GM12872 (cell line): Measurements from ENCODE around the gene ZFAND3.

Source experiments
- TF ChIP-seq, protein P1 (sequence below): IDR thresholded peaks from 3 replicates; pipeline ENCODE4 v1.5.1; 2011; ENCODE audit warnings: low read depth, mild to moderate bottlenecking, low read length, moderate library complexity; ENCODE audit not compliant: insufficient read depth

Gene ZFAND3

DNA sequence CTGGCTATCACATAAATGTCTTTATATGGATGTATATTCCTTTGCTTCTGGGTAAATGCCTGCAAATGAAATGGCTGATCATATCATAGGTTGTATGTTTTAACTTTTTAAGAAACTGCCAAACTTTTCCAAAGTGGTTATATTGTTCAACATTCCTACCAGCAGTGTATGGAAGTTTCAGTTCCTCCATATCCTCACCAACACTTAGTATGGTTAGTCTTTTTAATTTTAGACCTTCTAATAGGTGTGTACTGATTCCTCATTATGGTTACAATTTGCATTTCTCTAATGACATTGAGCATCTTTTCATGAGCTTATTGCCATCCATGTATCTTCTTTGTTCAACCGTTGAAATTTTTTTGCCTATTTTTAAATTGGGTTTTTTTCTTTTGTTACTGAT is 155.4 kb downstream of the ZFAND3 start:
- TF ChIP-seq, protein P1, sequence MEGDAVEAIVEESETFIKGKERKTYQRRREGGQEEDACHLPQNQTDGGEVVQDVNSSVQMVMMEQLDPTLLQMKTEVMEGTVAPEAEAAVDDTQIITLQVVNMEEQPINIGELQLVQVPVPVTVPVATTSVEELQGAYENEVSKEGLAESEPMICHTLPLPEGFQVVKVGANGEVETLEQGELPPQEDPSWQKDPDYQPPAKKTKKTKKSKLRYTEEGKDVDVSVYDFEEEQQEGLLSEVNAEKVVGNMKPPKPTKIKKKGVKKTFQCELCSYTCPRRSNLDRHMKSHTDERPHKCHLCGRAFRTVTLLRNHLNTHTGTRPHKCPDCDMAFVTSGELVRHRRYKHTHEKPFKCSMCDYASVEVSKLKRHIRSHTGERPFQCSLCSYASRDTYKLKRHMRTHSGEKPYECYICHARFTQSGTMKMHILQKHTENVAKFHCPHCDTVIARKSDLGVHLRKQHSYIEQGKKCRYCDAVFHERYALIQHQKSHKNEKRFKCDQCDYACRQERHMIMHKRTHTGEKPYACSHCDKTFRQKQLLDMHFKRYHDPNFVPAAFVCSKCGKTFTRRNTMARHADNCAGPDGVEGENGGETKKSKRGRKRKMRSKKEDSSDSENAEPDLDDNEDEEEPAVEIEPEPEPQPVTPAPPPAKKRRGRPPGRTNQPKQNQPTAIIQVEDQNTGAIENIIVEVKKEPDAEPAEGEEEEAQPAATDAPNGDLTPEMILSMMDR: no peak

DNA sequence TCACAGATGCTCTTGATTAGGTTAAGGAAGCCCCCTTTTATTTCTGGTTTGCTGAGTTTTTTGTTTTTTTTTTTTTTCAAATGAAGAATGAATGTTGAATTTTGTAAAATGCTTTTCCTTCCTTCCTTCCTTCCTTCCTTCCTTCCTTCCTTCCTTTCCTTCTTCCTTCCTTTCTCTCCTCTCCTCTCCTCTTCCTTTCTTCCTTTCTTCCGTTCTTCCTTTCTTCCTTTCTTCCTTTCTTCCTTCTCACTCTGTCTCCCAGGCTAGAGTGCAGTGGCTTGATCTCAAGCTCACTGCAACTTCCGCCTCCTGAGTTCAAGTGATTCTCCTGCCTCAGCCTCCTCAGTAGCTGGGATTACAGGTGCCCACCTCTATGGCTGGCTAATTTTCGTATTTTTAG is 158.2 kb downstream of the ZFAND3 start:
- TF ChIP-seq, protein P1: no peak

DNA sequence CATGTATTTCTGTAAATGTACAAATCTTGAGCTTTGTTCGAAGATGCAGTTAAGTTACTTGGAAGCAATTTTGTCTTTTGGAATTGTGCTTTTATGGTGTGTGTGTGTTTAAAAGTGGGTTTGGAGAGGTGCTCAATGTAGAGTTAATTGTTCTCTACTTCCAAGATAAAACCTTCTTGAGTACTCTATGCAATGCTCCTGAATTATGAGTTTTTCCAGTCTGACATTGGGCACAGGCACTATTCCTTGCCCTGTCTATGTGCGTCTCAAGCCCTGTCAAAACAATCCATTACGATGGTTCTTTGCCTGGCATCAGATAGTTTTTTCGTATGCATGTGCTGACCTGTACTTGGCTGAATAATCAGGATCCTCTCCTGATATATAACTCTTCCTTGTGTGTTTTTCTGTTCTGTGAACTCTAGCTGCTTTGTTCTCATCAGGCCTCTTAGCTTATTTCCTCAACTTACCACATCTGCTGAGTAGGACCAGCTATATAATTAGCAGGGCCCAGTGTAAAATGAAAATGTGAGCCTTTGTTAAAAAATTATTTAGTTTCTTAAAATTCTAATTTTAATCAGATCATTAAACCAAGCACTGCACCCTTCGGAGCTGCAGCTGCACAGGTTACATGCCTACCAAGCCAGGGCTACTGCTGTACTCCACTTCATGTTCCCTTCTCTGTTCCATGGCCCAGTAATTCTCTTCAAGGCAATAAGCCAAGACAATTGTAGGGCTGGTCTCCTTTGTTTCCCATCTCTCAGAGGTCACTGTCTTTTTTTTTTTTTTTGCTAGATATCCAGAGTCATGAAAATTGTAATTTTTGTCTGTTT is 160.1 kb downstream of the ZFAND3 start:
- TF ChIP-seq, protein P1: no peak

DNA sequence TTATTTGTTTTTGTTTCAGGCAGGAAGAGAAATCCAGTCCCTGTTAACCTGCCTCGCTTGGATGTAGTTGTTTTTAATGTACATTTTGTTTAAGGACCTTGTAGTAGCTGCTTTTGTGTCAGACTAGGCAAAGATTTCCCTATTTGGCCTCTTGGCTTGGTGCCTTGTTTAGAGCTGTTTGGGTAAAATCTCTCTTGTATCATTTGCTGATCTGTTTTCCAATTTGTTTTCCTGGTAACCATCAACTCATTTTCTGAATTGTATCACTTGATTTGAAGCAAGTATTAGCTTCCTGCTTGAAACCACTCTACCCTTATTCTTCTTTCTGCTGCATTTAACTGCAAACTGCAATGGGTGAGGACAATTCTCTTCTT is 160.7 kb downstream of the ZFAND3 start:
- TF ChIP-seq, protein P1: no peak

DNA sequence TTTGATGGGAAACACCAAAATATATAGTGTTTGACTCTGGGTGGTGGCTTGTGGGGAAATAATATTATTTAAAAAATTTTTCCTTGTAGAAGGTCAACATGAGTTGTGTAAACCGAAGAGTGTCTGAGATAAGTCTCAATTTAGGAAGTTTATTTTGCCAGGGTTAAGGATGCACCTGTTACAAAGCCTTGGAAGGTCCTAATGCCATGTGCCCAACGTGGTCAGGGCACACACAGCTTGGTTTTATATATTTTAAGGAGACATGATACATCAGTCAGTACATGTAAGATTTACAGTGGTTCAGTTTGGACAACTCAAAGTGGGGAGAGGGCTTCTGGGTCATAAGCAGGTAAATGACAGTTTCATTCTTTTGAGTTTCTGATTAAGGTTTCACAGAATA is 162.1 kb downstream of the ZFAND3 start:
- TF ChIP-seq, protein P1: no peak

DNA sequence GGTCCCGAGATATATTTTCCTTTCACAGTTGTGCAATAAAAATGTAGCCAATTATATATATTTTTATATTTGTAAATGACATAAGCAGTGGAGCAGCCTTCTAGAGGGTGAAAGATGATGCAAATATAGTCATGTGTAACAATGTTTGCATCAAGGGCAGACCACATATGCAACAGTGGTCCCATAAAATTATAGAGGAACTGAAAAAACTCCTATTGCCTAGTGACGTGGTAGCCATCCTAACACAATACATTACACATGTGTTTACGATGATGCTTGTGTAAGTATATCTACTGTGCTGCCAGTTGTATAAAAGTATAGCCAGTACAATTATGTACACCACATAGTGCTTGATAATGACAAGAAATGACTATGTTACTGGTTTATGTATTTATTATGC is 162.8 kb downstream of the ZFAND3 start:
- TF ChIP-seq, protein P1: no peak

DNA sequence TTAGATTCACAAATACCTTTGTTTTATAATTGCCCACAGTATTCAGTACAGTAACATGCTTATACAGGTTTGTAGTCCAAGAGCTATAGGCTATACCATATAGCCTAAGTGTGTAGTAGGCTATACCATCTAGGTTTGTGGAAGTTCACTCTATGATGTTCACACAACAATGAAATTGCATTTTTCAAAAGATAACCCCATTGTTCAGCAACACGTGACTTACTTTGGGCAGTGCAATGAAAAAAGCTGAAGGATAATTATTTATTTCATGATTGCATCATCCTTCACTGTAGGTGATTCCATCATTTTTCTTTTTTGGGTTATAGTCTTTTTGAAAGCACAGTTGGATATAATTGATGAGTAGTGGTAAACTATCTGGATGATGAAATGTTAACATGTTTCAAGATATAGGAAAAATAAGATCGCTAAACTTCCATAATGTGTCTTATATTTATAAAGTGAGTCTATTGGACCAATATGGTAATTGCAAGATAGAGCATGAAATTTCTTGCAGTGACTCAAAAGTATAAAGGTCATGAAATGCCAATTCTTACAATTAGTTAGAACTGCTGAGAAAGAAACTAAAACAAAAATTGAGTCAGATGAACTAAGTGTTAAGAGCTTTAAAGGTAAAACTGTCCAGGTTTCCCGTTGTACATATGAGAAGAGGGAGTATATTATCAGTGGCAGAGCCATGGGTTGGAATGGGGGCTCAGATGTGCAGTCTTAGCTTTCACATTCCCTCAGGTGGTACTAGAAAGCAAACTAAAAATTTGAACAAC is 164.4 kb downstream of the ZFAND3 start:
- TF ChIP-seq, protein P1: no peak
